AG10803 (cell line): Measurements from ENCODE around the gene RGS4.
A peak's percentile ranks its signal among the peaks of the same experiment; 100 is the strongest.

ENCODE experiments used
- DNase-seq: peaks from one replicate; pipeline ENCODE4 v3.0.0; 2010; ENCODE audit warnings: low read depth
- H3K4me3 ChIP-seq: 2 replicates; pipeline ENCODE4 v1.5.1; 2011; ENCODE audit warnings: mild to moderate bottlenecking, low read length, control low read depth
- CTCF ChIP-seq: conservative IDR thresholded peaks from 2 replicates; pipeline ENCODE4 v1.5.1; 2011; ENCODE audit warnings: mild to moderate bottlenecking, low read length, control low read depth, inconsistent platforms

The RGS4 gene

GRCh38 chr1:163094589-163094988 lies 25.4 kb downstream of the RGS4 start:
- H3K4me3 ChIP-seq = no peak overlapping the region
- no peak for DNase-seq
- no peak for TF ChIP-seq CTCF

- DNase-seq = no peak
Measured at GRCh38 chr1:163095213-163095612, 26.1 kb downstream of the RGS4 start.

GRCh38 chr1:163102590-163102989 lies 33.4 kb downstream of the RGS4 start:
- H3K4me3 ChIP-seq = no peak overlapping the region
- TF ChIP-seq CTCF = no peak
- no peak for DNase-seq

More at GRCh38 chr1:163095213-163095612, 26.1 kb downstream of the RGS4 start:
- H3K4me3 ChIP-seq = no peak overlapping the region
- TF ChIP-seq CTCF = no peak

- no peak overlapping the region for H3K4me3 ChIP-seq
- TF ChIP-seq CTCF = no peak
- no peak for DNase-seq
Measured at GRCh38 chr1:163104385-163105099, 35.4 kb downstream of the RGS4 start.

GRCh38 chr1:163106364-163106987 lies 37.3 kb downstream of the RGS4 start:
- DNase-seq = peak; percentile 34
- TF ChIP-seq CTCF = no peak
- H3K4me3 ChIP-seq = no peak overlapping the region

GRCh38 chr1:163107655-163108054 lies 38.5 kb downstream of the RGS4 start:
- DNase-seq = no peak
- no peak for TF ChIP-seq CTCF
- no peak overlapping the region for H3K4me3 ChIP-seq

GRCh38 chr1:163115887-163116286 lies 46.7 kb downstream of the RGS4 start:
- DNase-seq = no peak
- no peak for TF ChIP-seq CTCF
- H3K4me3 ChIP-seq = no peak overlapping the region
